Measurements from ENCODE around the gene DSP. TPM values are rescaled to one million over a fixed set of nuclear protein-coding genes. Genes with fewer than 3 reads are reported as not detected.

DSP gene
- under 0.01 and 0.22 TPM in 2 replicates for total RNA-seq

GRCh38 chr6:7541175-7542064, at the start of gene DSP:
Gene DSP (plus strand): TSS chr6:7541671. CDS start chr6:7541916, 245 bp downstream.

GRCh38 chr6:7589949-7590917, 48.8 kb downstream of the DSP start, which contains the start of gene SNRNP48:
Gene SNRNP48 (plus strand): TSS chr6:7590198. CDS start chr6:7590258, 60 bp downstream.

Other genes with a start within 250 kb of the DSP start
- gene SSR1, start 228.5 kb upstream of the DSP start, total RNA-seq: 180 and 200 TPM in 2 replicates
- under 0.01 and 0.07 TPM in 2 replicates for gene CAGE1, start 151.9 kb upstream of the DSP start, total RNA-seq
- gene RIOK1, start 151.9 kb upstream of the DSP start, total RNA-seq: 23.2 and 32.0 TPM in 2 replicates
- gene SNRNP48, start 48.5 kb downstream of the DSP start, total RNA-seq: 26.9 and 28.9 TPM in 2 replicates
- 203 and 233 TPM in 2 replicates for gene BMP6, start 184.4 kb downstream of the DSP start, total RNA-seq